ENCODE measurements around the gene TFAP2B.

Gene TFAP2B

DNA sequence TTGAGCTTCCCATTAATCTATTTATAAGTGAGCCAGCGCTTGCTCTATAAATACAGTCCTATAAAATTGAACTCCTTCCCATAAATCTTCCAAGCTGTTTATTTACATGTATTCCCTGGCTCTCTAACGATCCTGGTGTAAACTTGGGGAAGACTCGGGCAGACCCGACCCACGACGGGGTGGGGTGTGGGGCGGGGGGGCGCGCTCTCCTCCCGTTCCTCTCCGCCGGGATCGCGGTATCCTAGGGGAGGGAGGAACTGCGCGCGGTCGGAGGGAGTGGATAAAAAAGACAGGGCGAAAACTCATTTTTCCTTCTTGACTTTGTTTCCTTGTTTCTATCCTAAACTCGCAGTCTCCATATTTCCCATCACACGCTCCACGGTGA, 31.1 kb downstream of the TFAP2B start:
- no peak for DNase-seq

DNA sequence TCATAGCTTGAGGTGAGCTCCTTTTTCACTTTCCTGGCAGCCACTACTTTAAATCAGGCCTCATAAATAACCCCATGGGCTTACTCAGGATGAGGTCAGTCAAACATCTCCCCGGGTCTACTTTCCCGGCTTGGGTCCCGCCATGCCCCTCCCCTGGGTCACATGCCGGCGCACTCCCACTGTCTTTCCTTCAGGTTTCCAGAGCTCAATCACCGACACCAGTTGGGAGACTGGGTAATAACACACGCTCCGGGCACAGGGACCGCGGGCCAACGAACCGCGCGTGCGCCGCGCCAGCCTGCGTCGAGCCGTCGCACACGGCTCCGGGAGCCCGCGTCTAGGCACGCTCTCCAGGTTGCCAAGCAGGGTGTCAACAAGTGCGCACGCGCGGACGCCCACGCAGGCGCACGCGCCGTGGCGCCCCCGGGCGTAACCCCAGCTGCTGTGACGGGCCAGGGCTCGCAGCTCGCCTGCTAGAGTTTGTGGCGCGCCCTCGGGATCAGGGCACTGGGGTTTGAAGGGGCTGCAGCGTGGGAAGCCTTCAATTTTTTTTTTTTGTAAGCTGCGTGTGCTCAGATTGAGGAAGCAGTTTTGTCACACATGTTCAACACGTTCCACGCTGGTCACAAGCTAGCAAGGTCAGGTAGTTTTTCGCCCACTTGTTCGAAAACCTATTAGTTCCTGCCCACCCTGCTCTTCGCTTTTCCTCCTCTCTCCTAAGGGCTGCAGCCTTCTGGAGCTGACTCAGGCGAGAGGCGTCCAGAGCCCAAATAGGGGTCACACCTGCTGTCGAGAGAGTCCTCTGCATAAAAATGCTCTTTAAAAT, 31.8 kb downstream of the TFAP2B start:
- DNase-seq = no peak

DNA sequence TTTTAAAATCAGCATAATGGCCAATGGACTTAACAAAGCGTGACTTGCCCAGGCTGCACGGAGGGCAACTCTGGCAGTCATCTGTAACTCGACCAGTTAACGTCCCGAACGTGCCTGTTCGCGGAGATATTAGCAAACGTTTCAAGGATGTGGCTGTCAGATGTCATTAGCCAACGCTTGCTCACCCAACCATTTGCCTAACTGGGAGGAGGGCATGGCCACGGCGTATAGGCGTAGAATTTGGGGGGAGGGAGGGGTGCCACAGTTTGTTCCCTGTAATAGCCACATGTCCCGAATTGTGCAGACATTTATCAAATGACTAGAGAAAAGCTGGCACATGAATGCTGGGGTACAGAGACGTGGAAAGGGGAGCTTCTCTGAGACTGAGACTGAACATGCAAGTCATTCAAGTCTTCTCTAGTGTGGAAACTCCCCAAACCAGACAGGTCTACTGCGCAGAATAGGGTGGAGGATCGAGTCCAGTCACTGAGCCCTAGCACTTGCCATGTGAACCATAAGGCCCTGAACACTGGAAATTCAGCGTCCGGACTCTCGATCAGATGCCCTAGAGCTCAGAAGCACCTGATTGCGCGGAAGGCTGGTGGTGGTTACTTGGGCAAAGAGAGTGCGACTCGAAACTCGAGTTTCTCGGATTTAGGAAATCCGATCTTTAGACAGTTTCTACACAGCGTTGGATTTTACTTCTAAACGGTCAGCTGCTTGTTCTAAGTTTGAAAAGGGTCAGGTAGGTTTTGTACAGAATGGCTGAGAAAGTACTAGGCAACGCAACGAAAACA, 32.6 kb downstream of the TFAP2B start:
- DNase-seq = no peak

DNA sequence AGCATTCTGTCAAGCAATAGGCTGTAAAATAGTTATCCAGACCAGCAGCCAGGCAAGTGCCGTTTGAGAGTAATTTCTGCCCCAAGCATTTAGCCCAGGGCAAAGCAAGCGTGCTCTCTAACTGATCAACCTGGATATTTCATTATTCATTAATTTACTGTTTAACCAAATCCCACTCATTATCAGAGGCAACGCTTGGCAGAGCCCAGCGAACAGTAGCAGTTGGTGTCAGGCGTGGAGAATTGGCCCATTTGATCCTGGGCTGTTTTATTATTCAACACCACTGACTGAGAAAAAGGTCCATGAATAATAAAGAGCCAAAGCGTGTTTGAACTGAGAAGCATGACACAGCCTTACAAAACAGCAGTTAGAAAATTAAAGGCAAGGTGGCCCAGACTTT, 35.3 kb downstream of the TFAP2B start:
- no peak for DNase-seq

DNA sequence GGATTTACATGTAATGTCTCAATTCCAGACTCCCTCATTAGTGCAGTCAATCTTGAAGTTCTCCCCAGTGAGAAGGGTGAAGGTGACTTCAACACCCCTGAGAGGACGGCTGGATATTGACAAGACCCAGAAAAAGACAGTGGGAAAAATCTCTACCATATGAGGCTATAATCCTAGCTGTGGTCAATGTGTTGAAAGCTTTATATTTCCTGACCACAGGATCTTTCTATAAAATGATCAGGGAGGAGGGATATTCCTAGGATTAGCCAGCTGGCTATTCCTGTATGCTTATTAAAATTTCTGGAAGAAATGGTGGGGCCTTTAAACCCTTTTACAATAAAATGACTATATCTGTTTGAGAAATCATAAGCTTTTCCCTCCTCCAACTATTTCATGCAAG, 43.0 kb downstream of the TFAP2B start:
- DNase-seq = no peak

DNA sequence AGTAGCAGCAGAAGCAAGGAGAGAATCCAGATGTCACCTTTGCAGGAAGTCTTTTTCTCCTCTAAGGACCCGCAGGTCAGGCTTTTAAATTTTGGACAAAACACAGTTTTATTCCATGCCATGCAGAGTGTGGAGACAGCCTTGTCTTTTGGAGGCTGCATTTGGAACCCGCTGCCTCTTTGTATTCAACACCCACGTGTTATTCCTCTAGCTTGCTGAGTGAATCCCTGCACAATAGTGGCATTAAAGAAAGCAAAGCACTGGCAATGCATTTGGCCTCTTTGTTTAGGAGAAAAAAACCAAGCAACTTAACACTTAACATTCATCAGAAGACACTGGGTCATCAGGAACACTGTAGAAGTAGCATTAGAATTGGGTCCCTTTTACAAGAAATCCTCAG, 43.5 kb downstream of the TFAP2B start:
- no peak for DNase-seq

DNA sequence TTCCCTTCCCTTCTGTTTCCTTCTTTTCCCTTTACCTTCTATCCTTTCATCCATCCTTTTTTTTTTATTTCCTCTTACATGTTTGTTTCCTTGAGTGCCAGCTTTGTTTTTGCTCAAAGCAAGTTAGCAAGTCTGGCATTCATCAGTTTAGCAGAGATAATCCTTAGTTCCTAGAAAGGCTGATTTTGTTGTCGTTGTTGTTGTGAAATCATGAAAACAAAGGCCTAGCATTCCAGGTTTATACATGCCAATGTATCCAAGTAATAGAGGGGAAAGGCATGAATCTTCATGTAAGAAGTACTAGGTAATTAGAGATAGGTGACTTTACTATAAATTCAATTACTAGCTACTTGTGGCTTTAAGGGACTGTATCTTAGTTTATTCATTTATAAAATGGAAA, 45.9 kb downstream of the TFAP2B start:
- no peak for DNase-seq

DNA sequence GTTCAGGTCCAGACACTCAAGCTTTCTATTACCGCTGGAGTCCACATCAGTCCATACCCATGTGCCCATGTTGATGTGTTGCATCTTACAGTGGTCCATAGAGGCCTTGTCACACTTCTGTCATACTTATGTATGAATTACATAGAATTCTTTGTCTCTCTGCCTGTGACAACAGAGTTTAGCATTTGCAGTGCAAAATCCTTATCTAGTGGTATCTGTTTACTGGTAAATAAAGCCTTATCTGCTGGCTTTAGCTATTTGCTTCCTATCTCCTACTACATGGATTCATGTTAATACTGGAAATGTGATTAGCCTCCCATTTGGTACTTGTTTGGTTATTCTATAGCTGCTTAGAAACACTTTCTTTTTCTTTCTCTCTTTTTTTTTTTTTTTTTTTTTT, 49.8 kb downstream of the TFAP2B start:
- DNase-seq = no peak

DNA sequence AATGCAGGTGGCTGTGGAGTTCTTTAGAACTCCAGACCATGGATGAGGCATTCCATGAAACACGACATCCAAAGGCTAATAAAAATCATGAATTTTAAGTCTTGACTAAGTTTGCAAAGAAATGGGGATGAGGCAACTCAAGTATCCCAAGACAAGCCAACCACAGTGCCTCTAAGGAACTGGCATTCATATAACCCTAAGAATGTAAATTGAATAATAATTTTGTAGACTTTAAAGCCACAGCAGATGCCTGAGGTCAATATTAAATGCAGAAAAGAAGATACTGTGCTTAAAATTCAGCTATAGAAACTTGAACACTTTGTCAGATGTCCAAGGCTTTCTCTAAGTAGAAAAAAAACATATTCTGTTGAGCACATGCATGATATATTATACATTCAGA, 54.5 kb downstream of the TFAP2B start:
- no peak for DNase-seq

DNA sequence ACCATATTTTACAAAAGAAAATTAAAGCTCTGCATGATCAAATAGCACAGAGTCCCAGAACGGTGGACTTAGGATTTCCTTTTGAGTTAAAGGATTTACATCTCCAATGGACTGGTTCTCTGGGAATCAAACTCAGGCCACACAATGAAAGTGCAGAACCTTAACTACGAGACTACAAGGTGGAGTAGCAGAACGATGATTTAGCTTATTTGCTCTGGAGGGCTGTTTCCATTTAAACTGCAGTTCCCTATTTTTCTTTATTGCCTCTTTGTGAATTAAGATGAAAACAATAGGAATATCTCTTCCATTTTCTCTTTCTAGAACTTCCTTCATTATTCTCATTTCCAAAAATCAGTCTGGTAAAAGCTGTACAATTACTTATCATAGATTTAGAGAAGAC, 65.7 kb downstream of the TFAP2B start:
- DNase-seq = no peak

DNA sequence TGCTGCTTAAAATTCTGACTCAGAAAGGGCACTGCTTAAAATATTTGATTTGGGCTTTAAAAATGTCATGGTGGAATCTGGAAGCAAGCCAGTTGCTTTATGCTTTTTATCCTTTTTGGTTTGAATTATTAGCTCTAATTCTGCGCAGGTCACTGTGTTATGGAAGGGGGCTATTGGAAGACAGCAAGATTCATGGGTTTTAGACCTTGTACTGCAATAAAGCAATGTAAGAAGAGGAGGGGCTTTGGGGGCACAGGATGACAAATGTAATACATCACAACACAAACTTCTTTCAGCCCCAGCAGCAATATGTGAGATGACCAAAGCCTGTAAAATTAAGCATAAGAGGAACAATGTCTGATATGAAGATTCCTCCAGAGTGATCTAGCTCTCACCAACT, 68.4 kb downstream of the TFAP2B start:
- no peak for DNase-seq

DNA sequence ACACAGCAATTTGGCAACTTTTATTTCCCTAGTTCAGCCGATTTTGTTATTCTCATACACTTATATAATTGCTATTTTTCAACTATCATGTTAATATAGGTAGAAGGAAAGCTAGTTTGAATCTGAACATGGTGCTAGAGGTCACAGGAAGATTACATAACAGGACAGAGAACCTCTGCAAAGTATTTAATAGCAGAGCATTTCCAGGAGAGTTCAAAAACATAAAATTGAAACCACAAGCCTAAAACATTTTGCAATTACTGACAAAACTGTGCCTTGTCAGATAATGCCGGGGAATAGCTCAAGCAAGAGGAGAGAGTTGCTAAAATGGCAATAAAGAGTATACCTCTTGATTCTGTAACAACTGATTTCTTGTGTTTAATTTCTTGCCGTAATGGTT, 70.8 kb downstream of the TFAP2B start:
- DNase-seq = no peak

DNA sequence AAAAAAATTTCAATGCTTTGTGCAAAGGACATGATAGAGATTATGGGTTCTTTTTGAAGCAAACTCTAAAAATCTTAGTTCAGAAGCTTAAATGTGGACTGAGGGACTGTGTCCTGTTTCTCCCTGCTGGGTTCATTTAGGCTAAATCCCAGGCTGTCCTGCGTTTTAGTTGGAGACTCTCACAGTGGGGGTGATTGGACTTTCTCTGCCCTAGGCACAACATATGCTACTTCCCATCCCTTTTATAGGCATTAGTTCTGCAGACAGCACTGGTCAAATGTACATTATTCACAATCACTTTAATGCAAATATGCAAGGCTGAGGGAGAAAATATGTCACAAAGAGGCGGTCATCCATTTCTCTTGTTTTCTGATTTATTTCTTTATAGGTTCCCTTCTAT, 71.3 kb downstream of the TFAP2B start:
- DNase-seq = no peak

DNA sequence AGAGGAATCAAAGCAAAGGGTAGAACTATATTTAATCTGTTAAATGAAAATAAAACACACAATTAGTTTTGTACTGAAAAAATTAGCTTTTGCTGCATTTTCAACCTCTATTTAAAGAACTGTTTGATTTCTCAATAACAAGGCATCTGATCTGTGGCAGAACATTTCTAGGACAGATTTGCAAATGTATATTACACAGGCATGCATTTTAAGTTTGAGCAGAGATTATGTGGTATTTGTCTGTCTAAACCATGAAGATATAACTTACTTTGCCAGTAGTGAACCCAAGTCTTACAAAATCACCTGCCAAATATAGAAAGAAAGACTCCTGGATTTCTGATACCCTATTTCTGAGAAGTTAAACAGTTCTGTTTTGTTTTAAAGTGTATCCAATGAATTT, 71.9 kb downstream of the TFAP2B start:
- no peak for DNase-seq

DNA sequence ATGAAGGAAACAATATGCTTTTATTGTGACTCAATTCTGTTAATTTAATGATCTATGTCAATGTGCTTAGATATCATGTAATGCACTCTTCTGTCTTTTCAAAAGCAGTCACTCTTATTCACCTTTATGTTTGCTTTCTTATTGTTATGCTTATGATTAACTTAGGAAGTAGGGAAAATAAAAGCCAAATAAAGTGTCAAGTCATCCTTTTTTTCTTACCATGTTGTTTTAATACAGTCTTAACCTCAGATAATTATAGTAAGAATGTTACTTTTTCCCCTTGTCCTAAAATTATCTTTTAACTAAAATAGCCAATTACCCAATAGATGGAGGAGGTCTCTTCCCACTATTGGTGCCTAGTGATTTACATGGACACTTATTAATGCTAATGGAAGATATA, 72.6 kb downstream of the TFAP2B start:
- no peak for DNase-seq

Data from SHP77 treated with DMSO at 0.1 percent for 48 hours (cell line).